DND-41 (cell line): ENCODE measurements around the gene BEND3.

Experiments used
- ATAC-seq: fragments of 200-7000 bp; cut with Tn5 transposase; 3 replicates; pipeline ENCODE4 v1.9.1; 2021; ENCODE audit warnings: low read depth; ENCODE audit not compliant: insufficient read depth
- DNase-seq: peaks from one replicate; pipeline ENCODE4 v3.0.0-alpha.2; 2020
- H2AFZ ChIP-seq: 2 replicates; pipeline ENCODE4 v1.6.0; 2012; ENCODE audit warnings: low read depth, low read length
- H3K27ac ChIP-seq: 2 replicates; pipeline ENCODE4 v1.5.1; 2012; ENCODE audit warnings: low read length, inconsistent platforms
- H3K27me3 ChIP-seq: fragments of 200-600 bp; sonication (generic); 2 replicates; pipeline ENCODE4 v1.6.0; 2012; ENCODE audit warnings: low read length, mild to moderate bottlenecking, inconsistent platforms; ENCODE audit not compliant: insufficient read depth, poor library complexity
- H3K36me3 ChIP-seq: 2 replicates; pipeline ENCODE4 v1.5.1; 2012; ENCODE audit warnings: low read length, inconsistent platforms; ENCODE audit not compliant: insufficient read depth
- H3K4me1 ChIP-seq: 2 replicates; pipeline ENCODE4 v1.5.1; 2012; ENCODE audit warnings: mild to moderate bottlenecking, low read length; ENCODE audit not compliant: insufficient read depth
- H3K4me2 ChIP-seq: 2 replicates; pipeline ENCODE4 v1.6.0; 2012; ENCODE audit warnings: mild to moderate bottlenecking, moderate library complexity, low read length, inconsistent platforms; ENCODE audit not compliant: insufficient read depth
- H3K4me3 ChIP-seq, 2 experiments: fragments of 200-600 bp in 1 of 2; shearing (Covaris generic) in 1 of 2; 2 replicates each; pipeline ENCODE4 v1.5.1; 2012 to 2016; ENCODE audit warnings: inconsistent platforms in 2 of 2, low read length in 2 of 2, mild to moderate bottlenecking in 2 of 2, low read depth in 1 of 2, moderate library complexity in 1 of 2
- H3K79me2 ChIP-seq: 2 replicates; pipeline ENCODE4 v1.6.0; 2012; ENCODE audit warnings: low read length, inconsistent platforms; ENCODE audit not compliant: insufficient read depth
- H3K9ac ChIP-seq: 2 replicates; pipeline ENCODE4 v1.6.0; 2012; ENCODE audit warnings: low read depth, mild to moderate bottlenecking, inconsistent platforms, low read length, moderate library complexity
- H3K9me3 ChIP-seq: 2 replicates; pipeline ENCODE4 v1.5.1; 2012; ENCODE audit warnings: low read length, moderate library complexity, mild to moderate bottlenecking, inconsistent platforms; ENCODE audit not compliant: insufficient read depth, severe bottlenecking
- H4K20me1 ChIP-seq: 2 replicates; pipeline ENCODE4 v1.6.0; 2012; ENCODE audit warnings: low read length; ENCODE audit not compliant: insufficient read depth
- EZH2 ChIP-seq: IDR thresholded peaks from 3 replicates; pipeline ENCODE4 v1.6.1; 2012; ENCODE audit warnings: borderline replicate concordance, low read depth, mild to moderate bottlenecking, moderate library complexity, low read length, inconsistent platforms; ENCODE audit not compliant: severe bottlenecking
- TF ChIP-seq, protein P1 (sequence below): IDR thresholded peaks from 2 replicates; pipeline ENCODE4 v1.5.1; 2012; ENCODE audit warnings: borderline replicate concordance, low read length, moderate library complexity, mild to moderate bottlenecking; ENCODE audit not compliant: poor library complexity, severe bottlenecking; ENCODE audit errors: extremely low read depth

The BEND3 gene

DNA sequence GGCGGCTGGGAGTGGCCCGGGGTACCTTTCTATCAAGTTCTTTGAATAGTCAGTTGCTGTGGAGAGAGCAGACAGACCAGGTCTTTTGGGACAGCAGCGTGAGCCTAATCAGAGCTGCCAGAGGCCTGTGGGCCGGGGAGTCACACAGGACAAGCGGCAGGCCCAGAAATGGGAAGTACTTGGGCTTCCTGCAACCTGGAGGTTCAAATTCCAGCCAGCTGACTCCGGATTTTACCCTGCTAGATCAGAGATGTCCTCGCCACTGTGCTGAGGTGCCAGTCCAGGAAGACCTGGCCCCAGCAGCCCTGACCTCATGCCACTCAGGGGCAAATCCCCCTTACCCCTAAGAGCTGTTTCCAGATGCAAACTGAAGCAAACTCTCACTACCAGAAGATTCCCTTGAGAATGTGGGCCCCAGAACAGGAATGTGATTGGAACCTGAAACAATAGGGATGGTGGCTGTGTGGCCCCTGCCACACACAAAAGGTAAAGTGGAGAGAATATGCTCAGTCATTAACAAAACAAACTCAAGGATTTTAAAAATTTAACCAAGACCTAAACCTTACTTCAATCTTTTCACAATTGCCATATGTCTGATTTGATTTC lies 9.7 kb downstream of the BEND3 start:
- H3K9ac ChIP-seq: no peak overlapping the region

DNA sequence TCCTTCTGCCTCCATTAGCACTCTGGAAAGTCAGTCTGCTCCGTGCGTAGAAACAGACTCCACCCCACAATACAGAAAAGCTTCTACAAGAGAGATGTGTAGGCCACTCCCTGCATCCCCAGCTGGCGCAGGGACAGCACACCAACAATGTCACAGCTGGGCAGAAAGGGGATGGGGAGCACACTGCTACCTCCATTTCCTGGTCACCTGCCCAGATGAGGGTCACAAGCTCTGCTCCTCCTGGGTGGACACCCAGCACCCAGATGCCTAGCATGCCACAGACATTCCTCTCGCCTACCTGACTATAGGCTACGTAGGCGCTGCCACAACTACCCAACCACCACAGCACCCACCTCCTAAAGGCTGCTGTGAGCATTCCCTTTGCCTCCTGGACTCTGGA lies 12.2 kb downstream of the BEND3 start:
- Histone ChIP-seq H3K27me3 (no peaks in the 10 kb centered on the region), H3K36me3 (peaks cover 7% of the 10 kb centered on the region; the same call in 1 of the 2 replicates), H3K79me2 (peaks cover 44% of the 10 kb centered on the region), H3K4me3 (no peak overlapping the region), H3K4me2 (no peak overlapping the region), H3K27ac (no peak overlapping the region), H4K20me1 (peaks cover 19% of the 10 kb centered on the region; the same call in 1 of the 2 replicates), H3K4me1 (no peaks in the 10 kb centered on the region), H3K9ac (no peak overlapping the region), H3K9me3 (no peaks in the 10 kb centered on the region), H2AFZ (no peak overlapping the region)
- DNase-seq: no peak
- no peak; the same call in 2 of the 3 replicates for ATAC-seq
- TF ChIP-seq EZH2: no peak
- TF ChIP-seq, protein P1, sequence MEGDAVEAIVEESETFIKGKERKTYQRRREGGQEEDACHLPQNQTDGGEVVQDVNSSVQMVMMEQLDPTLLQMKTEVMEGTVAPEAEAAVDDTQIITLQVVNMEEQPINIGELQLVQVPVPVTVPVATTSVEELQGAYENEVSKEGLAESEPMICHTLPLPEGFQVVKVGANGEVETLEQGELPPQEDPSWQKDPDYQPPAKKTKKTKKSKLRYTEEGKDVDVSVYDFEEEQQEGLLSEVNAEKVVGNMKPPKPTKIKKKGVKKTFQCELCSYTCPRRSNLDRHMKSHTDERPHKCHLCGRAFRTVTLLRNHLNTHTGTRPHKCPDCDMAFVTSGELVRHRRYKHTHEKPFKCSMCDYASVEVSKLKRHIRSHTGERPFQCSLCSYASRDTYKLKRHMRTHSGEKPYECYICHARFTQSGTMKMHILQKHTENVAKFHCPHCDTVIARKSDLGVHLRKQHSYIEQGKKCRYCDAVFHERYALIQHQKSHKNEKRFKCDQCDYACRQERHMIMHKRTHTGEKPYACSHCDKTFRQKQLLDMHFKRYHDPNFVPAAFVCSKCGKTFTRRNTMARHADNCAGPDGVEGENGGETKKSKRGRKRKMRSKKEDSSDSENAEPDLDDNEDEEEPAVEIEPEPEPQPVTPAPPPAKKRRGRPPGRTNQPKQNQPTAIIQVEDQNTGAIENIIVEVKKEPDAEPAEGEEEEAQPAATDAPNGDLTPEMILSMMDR: no peak

More for the DNA sequence above, 9.7 kb downstream of the BEND3 start:
- Histone ChIP-seq H4K20me1 (peaks cover 19% of the 10 kb centered on the region; the same call in 1 of the 2 replicates), H3K36me3 (no peaks in the 10 kb centered on the region), H3K4me3 (no peak overlapping the region), H3K27me3 (no peaks in the 10 kb centered on the region), H3K9me3 (no peaks in the 10 kb centered on the region), H3K4me1 (peaks cover 8% of the 10 kb centered on the region), H2AFZ (no peak overlapping the region), H3K4me2 (no peak overlapping the region), H3K79me2 (peaks cover 63% of the 10 kb centered on the region), H3K27ac (no peak overlapping the region)
- DNase-seq (no peak), ATAC-seq (no peak)
- no peak for TF ChIP-seq EZH2
- TF ChIP-seq, protein P1: no peak

DNA sequence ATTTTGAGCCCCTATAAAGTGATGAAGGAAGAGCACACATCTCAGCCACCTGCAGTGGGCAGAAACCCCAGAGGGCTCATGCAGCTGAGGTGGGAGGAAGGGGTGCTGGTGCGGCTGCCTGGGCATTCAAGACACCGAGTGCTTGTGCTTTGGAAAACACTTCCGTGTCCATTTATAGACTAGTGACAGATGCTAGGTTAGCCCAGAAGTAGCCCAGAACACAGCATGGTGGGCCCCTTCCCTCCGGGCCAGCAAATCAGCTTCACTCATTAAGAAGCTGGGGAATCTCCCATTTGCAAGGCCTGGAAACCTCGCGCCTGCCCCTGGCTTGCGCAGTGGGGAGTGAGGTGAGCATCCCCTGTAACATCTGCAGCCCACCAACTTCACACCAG lies 12.9 kb downstream of the BEND3 start:
- Histone ChIP-seq H3K36me3 (peaks cover 11% of the 10 kb centered on the region; the same call in 1 of the 2 replicates), H3K4me1 (no peaks in the 10 kb centered on the region), H3K4me2 (no peak overlapping the region), H3K9ac (no peak overlapping the region), H3K27me3 (no peaks in the 10 kb centered on the region), H4K20me1 (peaks cover 19% of the 10 kb centered on the region; the same call in 1 of the 2 replicates), H3K79me2 (peaks cover 39% of the 10 kb centered on the region), H2AFZ (no peak overlapping the region), H3K4me3 (no peak overlapping the region), H3K9me3 (no peaks in the 10 kb centered on the region), H3K27ac (no peak overlapping the region)
- no peak for DNase-seq
- no peak for TF ChIP-seq EZH2
- TF ChIP-seq, protein P1: no peak
- no peak; the same call in 2 of the 3 replicates for ATAC-seq
